OCI-LY3 (cell line): ENCODE data around the gene EGLN1.

Experiments used
- H2AFZ ChIP-seq: fragments of 200-600, 300-600 bp; shearing (Covaris generic); 2 replicates; pipeline ENCODE4 v1.6.0; 2014; ENCODE audit warnings: antibody characterized with exemption, low read depth, low read length
- H3K27ac ChIP-seq: fragments of 200-600, 300-600 bp; sonication (generic); 2 replicates; pipeline ENCODE4 v1.5.1; 2014; ENCODE audit warnings: mild to moderate bottlenecking, low read length, moderate library complexity, mixed read lengths
- H3K27me3 ChIP-seq: fragments of 200-600, 300-600 bp; sonication (generic); 2 replicates; pipeline ENCODE4 v1.6.1; 2014; ENCODE audit warnings: low read depth, low read length, mixed read lengths
- H3K36me3 ChIP-seq: fragments of 200-600, 300-600 bp; sonication (generic); replicated peaks from 2 replicates; pipeline ENCODE3; 2014; ENCODE audit warnings: low read depth, low read length, mixed read lengths
- H3K4me1 ChIP-seq: fragments of 300-600, 200-600 bp; sonication (generic); 2 replicates; pipeline ENCODE4 v1.6.1; 2014; ENCODE audit warnings: low read length, mixed read lengths
- H3K4me2 ChIP-seq: fragments of 200-600, 300-600 bp; sonication (generic); 2 replicates; pipeline ENCODE4 v1.6.1; 2014; ENCODE audit warnings: low read length, mixed read lengths
- H3K4me3 ChIP-seq: fragments of 300-600, 200-600 bp; sonication (generic); 2 replicates; pipeline ENCODE4 v1.5.1; 2014; ENCODE audit warnings: antibody characterized with exemption, mild to moderate bottlenecking, low read length, moderate library complexity
- H3K79me2 ChIP-seq: fragments of 300-600, 200-600 bp; shearing (Covaris generic); 2 replicates; pipeline ENCODE4 v1.6.1; 2014; ENCODE audit warnings: mild to moderate bottlenecking, low read length, mixed read lengths
- H3K9ac ChIP-seq: fragments of 300-600, 200-600 bp; shearing (Covaris generic); 2 replicates; pipeline ENCODE4 v1.6.0; 2014; ENCODE audit warnings: mild to moderate bottlenecking, low read length, moderate library complexity
- H3K9me3 ChIP-seq: fragments of 200-600, 300-600 bp; shearing (Covaris generic); 2 replicates; pipeline ENCODE4 v1.6.1; 2014; ENCODE audit warnings: low read length, mixed read lengths; ENCODE audit not compliant: insufficient read depth
- H4K20me1 ChIP-seq: fragments of 200-600, 300-600 bp; sonication (generic); 2 replicates; pipeline ENCODE4 v1.6.1; 2016; ENCODE audit warnings: low read length, mixed read lengths; ENCODE audit not compliant: insufficient read depth
- CTCF ChIP-seq: fragments of 200-600, 300-600 bp; sonication (generic); IDR thresholded peaks from 2 replicates; pipeline ENCODE4 v1.5.1; 2014; ENCODE audit warnings: antibody characterized with exemption, low read length, low read depth
- EZH2phosphoT487 ChIP-seq: fragments of 200-600 bp; shearing (Covaris generic); IDR thresholded peaks from 2 replicates; pipeline ENCODE4 v1.6.1; 2018; ENCODE audit warnings: antibody characterized with exemption, mixed run types, low read depth

The EGLN1 gene

DNA sequence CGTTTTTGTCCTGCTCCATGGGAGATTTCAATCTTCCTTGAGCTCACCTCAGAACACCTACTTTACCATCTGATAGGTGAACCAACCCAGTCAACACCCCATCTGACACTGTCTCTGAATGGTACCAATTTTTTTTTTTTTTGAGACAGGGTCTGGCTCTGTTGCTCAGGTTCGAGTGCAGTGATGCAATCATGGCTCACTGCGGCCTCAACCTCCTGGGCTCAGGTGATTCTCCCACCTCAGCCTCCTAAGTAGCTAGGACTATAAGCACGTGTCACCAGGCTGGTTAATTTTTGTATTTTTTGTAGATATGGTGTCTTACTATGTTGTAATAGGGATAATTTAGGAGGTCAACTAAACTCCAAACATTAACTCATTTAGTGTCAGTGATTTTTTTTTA lies 47.7 kb downstream of the EGLN1 start:
- H3K9ac ChIP-seq = no peak overlapping the region
- no peak overlapping the region for H2AFZ ChIP-seq
- no peaks in the 10 kb centered on the region for H3K4me1 ChIP-seq
- TF ChIP-seq EZH2phosphoT487 (no peak), CTCF (no peak)
- no peak overlapping the region for H3K4me2 ChIP-seq
- H3K27me3 ChIP-seq = no peaks in the 10 kb centered on the region
- no peak overlapping the region for H3K4me3 ChIP-seq
- H3K79me2 ChIP-seq = peaks cover 39% of the 10 kb centered on the region
- H3K36me3 ChIP-seq = peaks cover 2% of the 10 kb centered on the region
- peaks cover 71% of the 10 kb centered on the region for H4K20me1 ChIP-seq
- H3K27ac ChIP-seq = no peak overlapping the region
- no peaks in the 10 kb centered on the region for H3K9me3 ChIP-seq

- peaks cover 23% of the 10 kb centered on the region for H3K79me2 ChIP-seq
- peaks cover 67% of the 10 kb centered on the region for H4K20me1 ChIP-seq
- H3K4me1 ChIP-seq = no peaks in the 10 kb centered on the region
- no peaks in the 10 kb centered on the region for H3K9me3 ChIP-seq
- H3K27me3 ChIP-seq = no peaks in the 10 kb centered on the region
- H3K27ac ChIP-seq = no peak overlapping the region
- H3K4me2 ChIP-seq = no peak overlapping the region
- TF ChIP-seq CTCF = no peak
- TF ChIP-seq EZH2phosphoT487 = no peak
- H3K4me3 ChIP-seq = no peak overlapping the region
- no peak overlapping the region for H2AFZ ChIP-seq
- H3K36me3 ChIP-seq = peaks cover 6% of the 10 kb centered on the region
- no peak overlapping the region for H3K9ac ChIP-seq
These were observed 49.6 kb downstream of the EGLN1 start for GRCh38 chr1:231372501-231372900.

DNA sequence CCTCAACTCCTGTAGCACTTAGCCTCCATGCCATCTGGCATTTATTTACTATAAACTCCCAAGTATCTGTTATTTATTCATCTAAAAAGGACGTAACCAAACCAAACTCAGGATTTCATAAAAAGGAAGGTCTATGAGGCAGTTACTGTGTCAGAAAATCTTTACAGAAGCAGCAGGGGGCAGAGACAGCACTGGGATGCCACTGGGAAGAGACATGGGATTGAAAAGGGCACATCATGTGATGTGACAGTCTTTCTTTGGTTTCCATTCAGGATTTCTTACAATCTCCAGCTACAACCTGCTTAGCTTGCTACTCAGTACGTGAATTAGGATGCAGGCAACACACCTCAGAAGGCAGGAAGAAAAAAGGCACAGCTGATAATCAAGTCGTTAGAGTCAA lies 52.8 kb downstream of the EGLN1 start:
- no peak overlapping the region for H2AFZ ChIP-seq
- 0 out of 2 replicates have a peak, but pooled peaks cover under 1% of the 10 kb centered on the region for H3K79me2 ChIP-seq
- no peaks in the 10 kb centered on the region for H3K27me3 ChIP-seq
- TF ChIP-seq CTCF (no peak), EZH2phosphoT487 (no peak)
- H3K9ac ChIP-seq = no peak overlapping the region
- peaks cover 25% of the 10 kb centered on the region for H3K36me3 ChIP-seq
- H3K4me3 ChIP-seq = no peak overlapping the region
- no peak overlapping the region for H3K27ac ChIP-seq
- H3K9me3 ChIP-seq = no peaks in the 10 kb centered on the region
- H3K4me2 ChIP-seq = no peak overlapping the region
- H3K4me1 ChIP-seq = no peaks in the 10 kb centered on the region
- H4K20me1 ChIP-seq = peaks cover 48% of the 10 kb centered on the region

DNA sequence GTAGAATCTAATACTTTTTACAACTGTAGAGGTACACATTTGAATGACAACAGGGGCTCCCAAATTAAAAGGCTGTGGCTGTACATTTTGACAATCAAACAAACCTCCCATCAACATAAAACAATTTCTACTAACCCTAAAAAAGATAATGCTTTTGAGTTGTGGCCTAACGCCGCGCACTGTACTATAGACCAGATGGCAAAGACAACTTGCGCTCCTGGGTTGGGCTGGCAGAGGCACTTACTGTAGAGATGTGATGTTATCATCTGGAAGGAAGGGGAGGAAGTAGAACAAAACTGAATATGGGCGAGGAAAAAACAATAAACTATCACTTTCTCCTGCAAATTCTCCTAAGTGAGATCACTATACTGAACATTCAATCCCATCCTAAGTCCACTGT lies 57.9 kb downstream of the EGLN1 start:
- Histone ChIP-seq H3K9me3 (no peaks in the 10 kb centered on the region), H3K79me2 (no peaks in the 10 kb centered on the region), H3K36me3 (peaks cover 35% of the 10 kb centered on the region), H3K4me2 (no peak overlapping the region), H3K9ac (no peak overlapping the region), H3K4me3 (no peak overlapping the region), H3K27ac (no peak overlapping the region), H3K27me3 (no peaks in the 10 kb centered on the region), H2AFZ (no peak overlapping the region), H4K20me1 (peaks cover 33% of the 10 kb centered on the region; the same call in 1 of the 2 replicates), H3K4me1 (no peaks in the 10 kb centered on the region)
- no peak for TF ChIP-seq EZH2phosphoT487
- no peak for TF ChIP-seq CTCF
